Adrenal gland (tissue), 12 donors: ENCODE results near the gene SCNN1B. TPM values are rescaled to one million over a fixed set of nuclear protein-coding genes. Genes with fewer than 3 reads are reported as not detected.

ENCODE experiments used
- DNase-seq, 7 donors: peaks; one replicate each; pipeline ENCODE4 v3.0.0-alpha.2; 2019 to 2020
- H3K27ac ChIP-seq, 5 donors: fragments of 200-600 bp; sonication (generic) in 4 of 5; 1 replicate in 3 of 5; 2 replicates in 2 of 5; pipeline versions ENCODE4 v1.5.1 to v1.8.0; 2016 to 2020; ENCODE audit warnings: mild to moderate bottlenecking in 1 of 5
- H3K27me3 ChIP-seq: fragments of 200-600 bp; 2 replicates; pipeline ENCODE4 v1.8.0; 2021
- H3K36me3 ChIP-seq, 2 donors: fragments of 200-600 bp; replicated peaks in 1 of 2; 1 replicate in 1 of 2; 2 replicates in 1 of 2; pipeline versions ENCODE4 v1.5.1 to v1.8.0; 2018 to 2022
- H3K4me1 ChIP-seq, 2 donors: fragments of 200-600 bp; replicated peaks in 1 of 2; 1 replicate in 1 of 2; 2 replicates in 1 of 2; pipeline versions ENCODE4 v1.5.1 to v1.8.0; 2018 to 2021
- H3K4me3 ChIP-seq, 4 donors: fragments of 200-600 bp; sonication (generic) in 3 of 4; one replicate each; pipeline ENCODE4 v1.5.1; 2016 to 2018
- H3K9me3 ChIP-seq, 3 donors: fragments of 200-600 bp; sonication (generic) in 1 of 3; replicated peaks in 1 of 3; 1 replicate in 2 of 3; 2 replicates in 1 of 3; pipeline versions ENCODE4 v1.5.1 to v1.8.0; 2016 to 2021
- POLR2A ChIP-seq, 2 donors: fragments of 450-650 bp; IDR thresholded peaks; one replicate each; pipeline ENCODE4 v1.6.1; 2017; ENCODE audit warnings: antibody characterized with exemption in 2 of 2, mild to moderate bottlenecking in 2 of 2, moderate library complexity in 1 of 2
- WGBS, 4 donors: extraction: QIAGEN DNeasy Blood & Tissue Kit in 2 of 4; methylation state at CpG; one replicate each; pipeline versions ENCODE4 v1.1.5 to v1.1.7; 2013 to 2017; 5-methylcytosine and 5-hydroxymethylcytosine counted together
- intact Hi-C, 2 donors: fragments of 100-400 bp; cut with DNase I; formaldehyde crosslinking; loops; one replicate each; pipeline versions ENCODE4 v1.14.1 to v1.15.0; 2022 to 2023
- polyA plus RNA-seq, 3 donors: library from polyadenylated mRNA; stranded (reverse); fragments of 200-250 nt in 2 of 3; fragments of 350-450 nt in 1 of 3; fragmentation: Illumina TruSeq in 1 of 3; extraction: RNeasy Lipid Tissue Mini Kit (QIAGEN cat#74804) in 1 of 3; gene quantifications; one replicate each; pipeline ENCODE4 v1.2.3, GENCODE V29; 2013 to 2014
- total RNA-seq, 9 donors: library from RNA; depleted of rRNA in 4 of 9; stranded (reverse); fragments of >200 nt in 4 of 9; fragments of 120-200 nt in 1 of 9; fragmentation: NEBNext Ultra II Directional in 1 of 9; extraction: Animal tissue kit (Norgen Biotek cat#: 25700) in 1 of 9; gene quantifications; one replicate each; pipeline versions ENCODE4 v1.1.0 to v1.2.4, GENCODE V29; 2013 to 2023
- TF ChIP-seq, protein P1 (sequence below), 6 experiments: fragments of 450-650 bp in 4 of 6; fragments of 200-600 bp in 2 of 6; sonication (generic) in 1 of 6; IDR thresholded peaks; 1 replicate in 5 of 6; 2 replicates in 1 of 6; pipeline versions ENCODE4 v1.5.1 to v1.8.0; 2016 to 2021; ENCODE audit warnings: antibody characterized with exemption in 6 of 6, mild to moderate bottlenecking in 2 of 6, moderate library complexity in 1 of 6
- donor health status: healthy with polysubstance abuse.
- donor health status: Bipolar disorder and iron deficiency.
- donor health status: DM: yes; HTN: yes; CAD: no.
- donor health status: DM: no; HTN: no; CAD: no.
- donor health status: DM: no; HTN: no; CAD: no.
- donor health status: DM: yes; HTN: yes; CAD: no.

SCNN1B gene
- total and polyA plus RNA-seq, 12 donors, result 0.28 to 2.2 (median 1.2) TPM; not detected in 4

DNA sequence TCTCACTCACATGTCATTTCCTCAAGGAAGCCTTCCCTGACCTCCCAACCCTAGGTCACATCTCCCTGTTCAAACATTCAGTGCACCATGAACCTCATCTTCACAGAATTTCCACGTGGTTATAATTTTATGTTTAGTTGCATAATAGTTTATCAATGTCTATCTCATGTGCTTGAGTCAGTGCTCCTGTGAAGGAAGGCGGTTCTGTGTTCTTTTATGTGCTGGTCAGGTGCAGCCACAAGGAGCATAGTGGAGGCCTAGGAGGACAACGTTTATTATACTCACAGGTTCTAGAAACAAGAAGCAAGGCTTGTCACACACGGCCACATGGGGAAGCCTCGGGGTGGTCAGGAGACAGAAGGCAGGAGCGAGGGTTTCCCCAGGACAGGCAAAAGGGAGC is 34.5 kb upstream of the SCNN1B start:
- Histone ChIP-seq H3K9me3 (no peaks in the 10 kb centered on the region), H3K27me3 (no peaks in the 10 kb centered on the region), H3K4me3 (no peak overlapping the region), H3K4me1 (no peaks in the 10 kb centered on the region), H3K36me3 (no peaks in the 10 kb centered on the region), H3K27ac (no peak overlapping the region)
- TF ChIP-seq, protein P1, sequence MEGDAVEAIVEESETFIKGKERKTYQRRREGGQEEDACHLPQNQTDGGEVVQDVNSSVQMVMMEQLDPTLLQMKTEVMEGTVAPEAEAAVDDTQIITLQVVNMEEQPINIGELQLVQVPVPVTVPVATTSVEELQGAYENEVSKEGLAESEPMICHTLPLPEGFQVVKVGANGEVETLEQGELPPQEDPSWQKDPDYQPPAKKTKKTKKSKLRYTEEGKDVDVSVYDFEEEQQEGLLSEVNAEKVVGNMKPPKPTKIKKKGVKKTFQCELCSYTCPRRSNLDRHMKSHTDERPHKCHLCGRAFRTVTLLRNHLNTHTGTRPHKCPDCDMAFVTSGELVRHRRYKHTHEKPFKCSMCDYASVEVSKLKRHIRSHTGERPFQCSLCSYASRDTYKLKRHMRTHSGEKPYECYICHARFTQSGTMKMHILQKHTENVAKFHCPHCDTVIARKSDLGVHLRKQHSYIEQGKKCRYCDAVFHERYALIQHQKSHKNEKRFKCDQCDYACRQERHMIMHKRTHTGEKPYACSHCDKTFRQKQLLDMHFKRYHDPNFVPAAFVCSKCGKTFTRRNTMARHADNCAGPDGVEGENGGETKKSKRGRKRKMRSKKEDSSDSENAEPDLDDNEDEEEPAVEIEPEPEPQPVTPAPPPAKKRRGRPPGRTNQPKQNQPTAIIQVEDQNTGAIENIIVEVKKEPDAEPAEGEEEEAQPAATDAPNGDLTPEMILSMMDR (IDR thresholded peaks at IDR 0.05), result no peak
- TF ChIP-seq POLR2A (IDR thresholded peaks at IDR 0.05), result no peak
- WGBS, 4 donors, result 55 to 63% (median 57%) methylated on average over 6 of the region's 6 CpGs
- intact Hi-C loops, result no loop called here
- no peak for DNase-seq

DNA sequence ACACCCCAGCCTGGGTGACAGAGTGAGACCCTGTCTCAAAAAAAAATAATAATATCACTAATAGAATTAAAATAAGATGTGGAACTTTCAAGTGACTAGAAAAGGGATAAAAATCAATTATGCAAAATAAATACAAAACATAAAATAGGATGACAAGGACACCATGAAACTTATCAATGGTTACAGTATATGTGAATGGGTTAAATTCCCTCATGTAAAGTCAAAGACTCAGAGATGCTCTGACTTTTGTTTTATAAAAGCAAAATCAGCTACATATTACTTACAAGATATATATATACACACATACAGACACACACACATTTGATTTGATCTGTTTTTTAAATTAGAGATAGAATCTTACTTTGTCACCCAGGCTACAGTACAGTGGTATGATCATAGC is 33.5 kb upstream of the SCNN1B start:
- intact Hi-C loops, result no loop called here
- Histone ChIP-seq H3K4me3 (no peak overlapping the region), H3K27me3 (no peaks in the 10 kb centered on the region), H3K27ac (no peak overlapping the region), H3K36me3 (no peaks in the 10 kb centered on the region), H3K9me3 (no peaks in the 10 kb centered on the region), H3K4me1 (no peaks in the 10 kb centered on the region)
- TF ChIP-seq, protein P1 (IDR thresholded peaks at IDR 0.05), result no peak
- no peak for TF ChIP-seq POLR2A (IDR thresholded peaks at IDR 0.05)
- no peak for DNase-seq

DNA sequence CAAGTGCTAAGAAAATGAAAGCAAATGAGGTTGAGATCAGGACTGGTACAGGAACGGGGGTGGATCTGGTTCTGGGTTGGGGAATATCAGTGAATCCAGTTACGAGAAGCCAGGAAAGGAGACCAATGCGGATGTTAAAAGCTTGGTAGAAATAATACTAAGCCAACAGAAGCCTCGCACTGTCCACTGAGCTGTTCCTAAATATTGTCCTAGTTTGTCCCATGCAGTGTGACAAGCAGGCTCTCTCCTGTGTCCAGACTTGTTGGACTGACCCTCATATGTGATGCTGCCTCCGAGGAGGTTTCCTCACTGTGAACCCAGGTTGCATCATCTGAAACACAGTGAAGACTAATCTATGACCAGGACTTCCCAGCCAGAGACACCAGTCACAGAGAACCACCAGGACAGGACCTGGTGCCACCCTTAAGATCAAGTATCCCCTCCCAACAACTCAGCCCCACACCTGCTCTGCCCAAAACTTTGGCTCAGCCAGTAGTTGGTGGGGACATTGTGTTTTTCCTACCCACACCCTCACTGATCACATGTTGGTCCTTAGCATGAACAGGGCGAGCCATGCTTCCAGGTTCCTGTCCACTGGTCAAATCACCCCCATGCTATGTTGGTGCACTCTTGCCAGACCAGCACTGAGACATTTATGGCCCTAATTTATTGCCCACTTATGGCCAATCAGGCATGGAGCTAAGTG is 32.7 kb upstream of the SCNN1B start:
- no peak for DNase-seq
- intact Hi-C loops, result no loop called here
- H3K27ac ChIP-seq, result no peak overlapping the region
- H3K27me3 ChIP-seq, result no peaks in the 10 kb centered on the region
- no peaks in the 10 kb centered on the region for H3K9me3 ChIP-seq
- H3K36me3 ChIP-seq, result no peaks in the 10 kb centered on the region
- H3K4me1 ChIP-seq, result no peaks in the 10 kb centered on the region
- WGBS, 4 donors, result 79 to 86% (median 82%) methylated on average over 6 of the region's 6 CpGs
- no peak overlapping the region for H3K4me3 ChIP-seq
- TF ChIP-seq, protein P1 (IDR thresholded peaks at IDR 0.05), result no peak
- TF ChIP-seq POLR2A (IDR thresholded peaks at IDR 0.05), result no peak

DNA sequence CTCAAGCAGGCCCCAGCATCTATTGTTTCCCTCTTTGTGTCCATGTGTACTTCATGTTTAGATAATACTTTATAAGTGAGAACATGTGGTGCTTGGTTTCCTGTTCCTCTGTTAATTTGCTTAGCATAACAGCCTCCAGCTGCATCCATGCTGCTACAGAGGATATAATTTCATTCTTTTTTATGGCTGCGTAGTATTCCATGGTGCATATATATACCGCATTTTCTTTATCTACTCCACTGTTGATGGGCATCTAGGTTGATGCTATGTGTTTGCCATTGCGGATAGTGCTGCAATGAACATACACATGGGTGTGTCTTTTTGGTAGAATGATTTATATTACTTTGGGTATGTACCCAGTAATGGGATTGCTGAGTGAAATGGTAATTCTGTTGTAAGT is 31.4 kb upstream of the SCNN1B start:
- H3K4me1 ChIP-seq, result no peaks in the 10 kb centered on the region
- no peak for DNase-seq
- WGBS, 4 donors, result 87 to 95% (median 92%) methylated on average over 3 of the region's 3 CpGs
- H3K4me3 ChIP-seq, result no peak overlapping the region
- intact Hi-C loops, result no loop called here
- no peak for TF ChIP-seq POLR2A (IDR thresholded peaks at IDR 0.05)
- TF ChIP-seq, protein P1 (IDR thresholded peaks at IDR 0.05), result no peak
- H3K27ac ChIP-seq, result no peak overlapping the region
- no peaks in the 10 kb centered on the region for H3K36me3 ChIP-seq
- H3K27me3 ChIP-seq, result no peaks in the 10 kb centered on the region
- no peaks in the 10 kb centered on the region for H3K9me3 ChIP-seq
